Astrocyte (in vitro differentiated cells and primary cell): Measurements from ENCODE around the gene CPNE7. TPM values are rescaled to one million over a fixed set of nuclear protein-coding genes. Genes with fewer than 3 reads are reported as not detected.

Experiments
- DNase-seq: peaks from one replicate; pipeline ENCODE4 v3.0.0-alpha.2; 2010; ENCODE audit warnings: low read depth
- FAIRE-seq: peaks from 2 replicates; lab custom pipeline; 2011; peaks lifted over from hg19 to GRCh38; lab: Jason Lieb, UNC
- H2AFZ ChIP-seq: 2 replicates; pipeline ENCODE4 v1.6.0; 2012; ENCODE audit warnings: low read depth, low read length, inconsistent platforms
- H3K27ac ChIP-seq: 2 replicates; pipeline ENCODE4 v1.5.1; 2011; ENCODE audit warnings: low read depth, low read length, inconsistent platforms
- H3K27me3 ChIP-seq: 2 replicates; pipeline ENCODE4 v1.6.0; 2011; ENCODE audit warnings: low read length, inconsistent platforms; ENCODE audit not compliant: insufficient read depth
- H3K36me3 ChIP-seq: 2 replicates; pipeline ENCODE4 v1.5.1; 2011; ENCODE audit warnings: low read length, inconsistent platforms; ENCODE audit not compliant: insufficient read depth
- H3K4me1 ChIP-seq: 2 replicates; pipeline ENCODE4 v1.5.1; 2011; ENCODE audit warnings: low read length, inconsistent platforms; ENCODE audit not compliant: insufficient read depth
- H3K4me2 ChIP-seq: 2 replicates; pipeline ENCODE4 v1.6.0; 2012; ENCODE audit warnings: low read length, inconsistent platforms
- H3K4me3 ChIP-seq: 2 replicates; pipeline ENCODE4 v1.5.1; 2011; ENCODE audit warnings: low read depth, mild to moderate bottlenecking, low read length, inconsistent platforms; ENCODE audit not compliant: insufficient read depth
- H3K79me2 ChIP-seq: 2 replicates; pipeline ENCODE4 v1.6.0; 2012; ENCODE audit warnings: mild to moderate bottlenecking, low read length, inconsistent platforms; ENCODE audit not compliant: insufficient read depth
- H3K9ac ChIP-seq: 2 replicates; pipeline ENCODE4 v1.6.0; 2012; ENCODE audit warnings: mild to moderate bottlenecking, low read length, inconsistent platforms
- H3K9me3 ChIP-seq: 2 replicates; pipeline ENCODE4 v1.5.1; 2012; ENCODE audit warnings: low read depth, mild to moderate bottlenecking, low read length, inconsistent platforms; ENCODE audit not compliant: insufficient read depth
- H4K20me1 ChIP-seq: 2 replicates; pipeline ENCODE4 v1.6.0; 2012; ENCODE audit warnings: low read length, inconsistent platforms; ENCODE audit not compliant: insufficient read depth
- H3K27ac Mint-ChIP-seq: one replicate; pipeline ENCODE4 v1.8.0; 2021; ENCODE audit warnings: mild to moderate bottlenecking, mixed read lengths; ENCODE audit not compliant: unreplicated experiment
- H3K27me3 Mint-ChIP-seq: one replicate; pipeline ENCODE4 v1.8.0; 2021; ENCODE audit warnings: low read depth, mixed read lengths; ENCODE audit not compliant: unreplicated experiment
- H3K36me3 Mint-ChIP-seq: one replicate; pipeline ENCODE4 v1.8.0; 2021; ENCODE audit warnings: low read depth, mixed read lengths; ENCODE audit not compliant: unreplicated experiment
- H3K4me1 Mint-ChIP-seq: one replicate; pipeline ENCODE4 v1.8.0; 2021; ENCODE audit warnings: low read depth, mixed read lengths; ENCODE audit not compliant: unreplicated experiment
- H3K4me3 Mint-ChIP-seq: one replicate; pipeline ENCODE4 v1.8.0; 2021; ENCODE audit warnings: mild to moderate bottlenecking, moderate library complexity, mixed read lengths; ENCODE audit not compliant: unreplicated experiment
- H3K9me3 Mint-ChIP-seq: one replicate; pipeline ENCODE4 v1.8.0; 2021; ENCODE audit warnings: mild to moderate bottlenecking, mixed read lengths; ENCODE audit not compliant: unreplicated experiment
- EZH2 ChIP-seq: IDR thresholded peaks from 2 replicates; pipeline ENCODE4 v1.6.1; 2012; ENCODE audit warnings: mild to moderate bottlenecking, low read length, inconsistent platforms; ENCODE audit not compliant: insufficient read depth
- total RNA-seq: library from RNA; stranded (reverse); gene quantifications from 2 replicates; pipeline ENCODE4 v1.2.1, GENCODE V29; 2021
- TF ChIP-seq, protein P1 (sequence below): IDR thresholded peaks from 2 replicates; pipeline ENCODE4 v1.5.1; 2011; ENCODE audit warnings: low read depth, mild to moderate bottlenecking, inconsistent platforms, low read length, moderate library complexity; ENCODE audit not compliant: insufficient read depth

The CPNE7 gene
- total RNA-seq, 1 donor from 2014 or later, result 7.5 TPM

DNA sequence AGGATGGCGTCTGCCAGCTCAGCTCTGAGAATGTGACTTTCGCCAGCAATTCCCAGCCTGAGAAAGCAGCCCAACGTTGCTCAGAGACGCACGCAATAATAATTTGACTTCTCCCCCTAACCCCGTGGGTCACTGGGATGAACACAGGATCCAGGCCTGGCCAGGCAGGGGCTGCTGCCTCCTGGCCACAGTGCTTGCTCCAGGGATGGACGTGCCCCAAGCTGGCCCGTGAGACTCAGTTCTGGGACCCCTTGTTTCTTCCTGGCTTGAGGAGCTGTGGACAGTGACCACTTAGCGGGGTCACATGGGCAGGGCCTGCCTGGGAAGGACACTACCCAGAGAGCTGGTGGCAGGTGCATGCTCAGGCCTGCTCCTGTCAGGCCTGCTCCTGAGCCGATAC lies 24.3 kb downstream of the CPNE7 start:
- no peak overlapping the region for H3K4me2 ChIP-seq
- H3K36me3 ChIP-seq, result no peaks in the 10 kb centered on the region
- no peaks in the 10 kb centered on the region for H3K9me3 ChIP-seq
- no peak overlapping the region for H2AFZ ChIP-seq
- Mint-ChIP-seq H3K27ac (no peak overlapping the region), H3K36me3 (no peaks in the 10 kb centered on the region), H3K27me3 (no peaks in the 10 kb centered on the region), H3K4me1 (peaks cover 10% of the 10 kb centered on the region), H3K9me3 (no peaks in the 10 kb centered on the region), H3K4me3 (no peak overlapping the region)
- no peaks in the 10 kb centered on the region for H3K27me3 ChIP-seq
- H3K27ac ChIP-seq, result no peak overlapping the region
- H4K20me1 ChIP-seq, result no peaks in the 10 kb centered on the region
- H3K9ac ChIP-seq, result no peak overlapping the region
- no peaks in the 10 kb centered on the region for H3K79me2 ChIP-seq
- TF ChIP-seq EZH2, result no peak
- TF ChIP-seq, protein P1, sequence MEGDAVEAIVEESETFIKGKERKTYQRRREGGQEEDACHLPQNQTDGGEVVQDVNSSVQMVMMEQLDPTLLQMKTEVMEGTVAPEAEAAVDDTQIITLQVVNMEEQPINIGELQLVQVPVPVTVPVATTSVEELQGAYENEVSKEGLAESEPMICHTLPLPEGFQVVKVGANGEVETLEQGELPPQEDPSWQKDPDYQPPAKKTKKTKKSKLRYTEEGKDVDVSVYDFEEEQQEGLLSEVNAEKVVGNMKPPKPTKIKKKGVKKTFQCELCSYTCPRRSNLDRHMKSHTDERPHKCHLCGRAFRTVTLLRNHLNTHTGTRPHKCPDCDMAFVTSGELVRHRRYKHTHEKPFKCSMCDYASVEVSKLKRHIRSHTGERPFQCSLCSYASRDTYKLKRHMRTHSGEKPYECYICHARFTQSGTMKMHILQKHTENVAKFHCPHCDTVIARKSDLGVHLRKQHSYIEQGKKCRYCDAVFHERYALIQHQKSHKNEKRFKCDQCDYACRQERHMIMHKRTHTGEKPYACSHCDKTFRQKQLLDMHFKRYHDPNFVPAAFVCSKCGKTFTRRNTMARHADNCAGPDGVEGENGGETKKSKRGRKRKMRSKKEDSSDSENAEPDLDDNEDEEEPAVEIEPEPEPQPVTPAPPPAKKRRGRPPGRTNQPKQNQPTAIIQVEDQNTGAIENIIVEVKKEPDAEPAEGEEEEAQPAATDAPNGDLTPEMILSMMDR, result no peak
- no peak for DNase-seq
- FAIRE-seq, result no peak
- H3K4me3 ChIP-seq, result no peak overlapping the region
- H3K4me1 ChIP-seq, result peaks cover 13% of the 10 kb centered on the region

DNA sequence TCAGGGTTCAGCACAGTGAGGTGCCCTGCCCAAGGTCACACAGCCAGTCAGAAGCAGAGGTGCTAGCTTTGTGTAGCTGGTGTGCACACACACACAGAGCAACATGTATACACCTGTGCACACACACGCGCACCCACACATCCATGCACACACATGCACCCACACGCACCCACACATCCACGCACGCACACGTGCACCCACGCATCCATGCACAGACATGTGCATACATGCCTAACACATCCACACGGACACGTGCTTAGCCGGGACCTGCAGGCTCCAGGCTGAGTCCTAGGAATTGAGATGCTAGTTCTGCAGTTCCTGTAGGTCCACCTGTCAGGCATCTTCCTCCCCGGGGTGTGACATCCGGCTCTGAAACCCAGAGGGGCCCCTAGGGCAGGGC lies 24.9 kb downstream of the CPNE7 start:
- Mint-ChIP-seq H3K36me3 (no peaks in the 10 kb centered on the region), H3K9me3 (no peaks in the 10 kb centered on the region), H3K4me3 (no peak overlapping the region), H3K27me3 (no peaks in the 10 kb centered on the region), H3K27ac (no peak overlapping the region), H3K4me1 (peaks cover 10% of the 10 kb centered on the region)
- Histone ChIP-seq H3K4me2 (no peak overlapping the region), H4K20me1 (no peaks in the 10 kb centered on the region), H3K27ac (no peak overlapping the region), H3K4me3 (no peak overlapping the region), H3K36me3 (no peaks in the 10 kb centered on the region), H3K9me3 (no peaks in the 10 kb centered on the region), H3K4me1 (peaks cover 13% of the 10 kb centered on the region), H3K9ac (no peak overlapping the region), H3K79me2 (no peaks in the 10 kb centered on the region), H2AFZ (no peak overlapping the region), H3K27me3 (no peaks in the 10 kb centered on the region)
- TF ChIP-seq, protein P1, result no peak
- no peak for TF ChIP-seq EZH2
- DNase-seq (no peak), FAIRE-seq (no peak)

DNA sequence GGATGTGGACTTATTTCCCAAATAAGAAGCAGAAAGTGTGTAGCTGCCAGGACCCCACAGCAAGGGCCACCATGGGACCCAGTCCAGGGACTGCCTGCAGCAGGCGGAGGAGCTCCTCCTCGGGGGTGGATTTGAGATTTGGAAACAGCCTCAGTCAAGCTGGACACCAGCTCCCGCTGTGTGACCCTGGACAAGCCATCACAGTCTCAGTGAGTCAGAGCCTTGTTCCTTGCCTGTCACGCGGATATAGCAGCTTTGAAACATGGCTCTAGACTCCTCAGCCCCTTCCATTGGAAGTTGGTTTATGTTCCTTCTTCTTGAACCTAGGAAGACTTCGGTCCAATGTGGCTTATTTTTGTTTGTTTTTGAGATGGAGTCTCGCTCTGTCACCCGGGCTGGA lies 25.4 kb downstream of the CPNE7 start:
- Histone ChIP-seq H2AFZ (no peak overlapping the region), H3K27me3 (no peaks in the 10 kb centered on the region), H3K9me3 (no peaks in the 10 kb centered on the region), H3K27ac (no peak overlapping the region), H4K20me1 (no peaks in the 10 kb centered on the region), H3K36me3 (no peaks in the 10 kb centered on the region), H3K4me2 (no peak overlapping the region), H3K9ac (no peak overlapping the region), H3K4me3 (no peak overlapping the region), H3K79me2 (no peaks in the 10 kb centered on the region), H3K4me1 (peaks cover 13% of the 10 kb centered on the region)
- no peak for DNase-seq
- TF ChIP-seq EZH2, result no peak
- TF ChIP-seq, protein P1, result no peak
- H3K27ac Mint-ChIP-seq, result no peak overlapping the region
- no peaks in the 10 kb centered on the region for H3K27me3 Mint-ChIP-seq
- no peak overlapping the region for H3K4me3 Mint-ChIP-seq
- FAIRE-seq, result no peak
- peaks cover 10% of the 10 kb centered on the region for H3K4me1 Mint-ChIP-seq
- no peaks in the 10 kb centered on the region for H3K9me3 Mint-ChIP-seq
- H3K36me3 Mint-ChIP-seq, result no peaks in the 10 kb centered on the region
